Natural killer cell (primary cell): ENCODE data around the gene ZFR2. TPM values are rescaled to one million over a fixed set of nuclear protein-coding genes. Genes with fewer than 3 reads are reported as not detected.
A peak's percentile ranks its signal among the peaks of the same experiment; 100 is the strongest.

Experiments
- ATAC-seq, 3 donors: fragments of 150-1000 bp in 2 of 3; fragments of 200-7000 bp in 1 of 3; cut with Tn5 transposase; 1 replicate in 1 of 3; 2 replicates in 2 of 3; pipeline ENCODE4 v1.10.0; 2021; ENCODE audit warnings: mild to moderate bottlenecking in 2 of 3, moderate library complexity in 2 of 3
- DNase-seq, 2 donors: peaks; one replicate each; pipeline versions ENCODE4 v3.0.0 to v3.0.0-alpha.2; 2013 to 2021; ENCODE audit warnings: mixed read lengths in 1 of 2
- H3K27ac ChIP-seq: one replicate; pipeline ENCODE4 v1.5.1; 2013; ENCODE audit warnings: mild to moderate bottlenecking, low read length
- H3K27me3 ChIP-seq: one replicate; pipeline ENCODE4 v1.6.1; 2013; ENCODE audit warnings: low read length; ENCODE audit not compliant: control insufficient read depth, insufficient read depth
- H3K36me3 ChIP-seq: one replicate; pipeline ENCODE4 v1.6.1; 2013; ENCODE audit warnings: low read length; ENCODE audit not compliant: control insufficient read depth, insufficient read depth
- H3K4me1 ChIP-seq: one replicate; pipeline ENCODE4 v1.6.1; 2013; ENCODE audit warnings: low read length; ENCODE audit not compliant: control insufficient read depth, insufficient read depth
- H3K4me3 ChIP-seq: one replicate; pipeline ENCODE4 v1.5.1; 2013; ENCODE audit warnings: low read length
- H3K9me3 ChIP-seq: one replicate; pipeline ENCODE4 v1.6.1; 2013; ENCODE audit warnings: low read length; ENCODE audit not compliant: control insufficient read depth, insufficient read depth
- H3K27ac Mint-ChIP-seq, 2 donors: one replicate each; pipeline ENCODE4 v1.8.0; 2022; ENCODE audit warnings: mild to moderate bottlenecking in 2 of 2, mixed read lengths in 2 of 2, moderate library complexity in 1 of 2
- H3K27me3 Mint-ChIP-seq, 2 donors: one replicate each; pipeline ENCODE4 v1.8.0; 2022; ENCODE audit warnings: low read depth in 2 of 2, mixed read lengths in 2 of 2
- H3K36me3 Mint-ChIP-seq: one replicate; pipeline ENCODE4 v1.8.0; 2022; ENCODE audit warnings: mixed read lengths
- H3K4me1 Mint-ChIP-seq, 2 donors: one replicate each; pipeline ENCODE4 v1.8.0; 2022; ENCODE audit warnings: mixed read lengths in 2 of 2
- H3K4me3 Mint-ChIP-seq: one replicate; pipeline ENCODE4 v1.8.0; 2022; ENCODE audit warnings: mild to moderate bottlenecking, moderate library complexity, mixed read lengths
- H3K9me3 Mint-ChIP-seq, 2 donors: one replicate each; pipeline ENCODE4 v1.8.0; 2022; ENCODE audit warnings: mixed read lengths in 2 of 2
- CTCF ChIP-seq: fragments of 200-600 bp; IDR thresholded peaks from one replicate; pipeline ENCODE4 v1.8.0; 2022; ENCODE audit warnings: antibody characterized with exemption
- WGBS: methylation state at CpG from one replicate; pipeline ENCODE4 v1.1.7; 2013; ENCODE audit warnings: missing lambda C conversion rate; ENCODE audit not compliant: insufficient coverage; 5-methylcytosine and 5-hydroxymethylcytosine counted together
- intact Hi-C: fragments of 100-400 bp; cut with micrococcal nuclease; formaldehyde crosslinking; loops from one replicate; pipeline ENCODE4 v1.14.2; 2022
- total RNA-seq, 4 donors: library from RNA; stranded (reverse); fragments of 120-200 nt in 1 of 4; gene quantifications; one replicate each; pipeline versions ENCODE4 v1.2.3 to v1.2.4, GENCODE V29; 2013 to 2022

ZFR2 gene
- total RNA-seq, 3 donors from 2014 or later (not counting 1 experiment from before 2014, with no cell fraction given) = 1.6 to 4.4 (median 1.7) TPM

- H3K4me3 Mint-ChIP-seq = peak overlapping the region; percentile 96
- no peaks in the 10 kb centered on the region for H3K36me3 Mint-ChIP-seq
- Histone ChIP-seq H3K27ac (peak overlapping the region; percentile 97), H3K4me3 (peak overlapping the region; percentile 78), H3K27me3 (no peaks in the 10 kb centered on the region), H3K9me3 (no peaks in the 10 kb centered on the region), H3K36me3 (peaks cover 29% of the 10 kb centered on the region), H3K4me1 (peaks cover 41% of the 10 kb centered on the region)
- no peak for TF ChIP-seq CTCF
- WGBS = no CpG with 5 or more reads among the region's 1 CpG
- ATAC-seq = no peak
- no peak for DNase-seq
- H3K27ac Mint-ChIP-seq = peak overlapping the region; percentile 99 to 100
- H3K9me3 Mint-ChIP-seq = no peaks in the 10 kb centered on the region
- no peaks in the 10 kb centered on the region for H3K27me3 Mint-ChIP-seq
- peaks cover 27 to 34% of the 10 kb centered on the region in 2 donors for H3K4me1 Mint-ChIP-seq
- intact Hi-C loops = loop anchor here (1.0 to 2.0 kb wide), 3 partner anchors 51 to 727 kb away; no protein-coding TSS in a partner anchor
These were observed 106.7 kb downstream of the ZFR2 start for GRCh38 chr19:3762130-3762473.

GRCh38 chr19:3761382-3762129 lies 107.3 kb downstream of the ZFR2 start, which contains the start of gene APBA3:
Gene APBA3 (minus strand): TSS chr19:3761692. CDS start chr19:3760264, 1,428 bp downstream.
- H3K9me3 ChIP-seq = no peaks in the 10 kb centered on the region
- TF ChIP-seq CTCF = peak; percentile 66
- H3K36me3 ChIP-seq = peaks cover 24% of the 10 kb centered on the region
- no peaks in the 10 kb centered on the region for H3K27me3 Mint-ChIP-seq
- H3K9me3 Mint-ChIP-seq = no peaks in the 10 kb centered on the region
- DNase-seq (peak; percentile 95 to 98), ATAC-seq (peak; percentile 52 to 69 (median 59))
- peaks cover 27 to 31% of the 10 kb centered on the region in 2 donors for H3K4me1 Mint-ChIP-seq
- H3K27ac ChIP-seq = peak within 1 kb of the TSS; percentile 97
- peaks cover 41% of the 10 kb centered on the region for H3K4me1 ChIP-seq
- H3K27me3 ChIP-seq = no peaks in the 10 kb centered on the region
- peak within 1 kb of the TSS; percentile 96 for H3K4me3 Mint-ChIP-seq
- peak within 1 kb of the TSS; percentile 99 to 100 for H3K27ac Mint-ChIP-seq
- no peaks in the 10 kb centered on the region for H3K36me3 Mint-ChIP-seq
- intact Hi-C loops = loop anchor here (1.0 to 2.0 kb wide), 3 partner anchors 51 to 727 kb away; no protein-coding TSS in a partner anchor
- peak within 1 kb of the TSS; percentile 100 for H3K4me3 ChIP-seq
- 3% methylated on average over 45 of the region's 45 CpGs for WGBS

- Mint-ChIP-seq H3K27ac (peak overlapping the region; percentile 99 to 100), H3K4me1 (peaks cover 26 to 27% of the 10 kb centered on the region in 2 donors), H3K9me3 (no peaks in the 10 kb centered on the region), H3K36me3 (no peaks in the 10 kb centered on the region), H3K27me3 (no peaks in the 10 kb centered on the region), H3K4me3 (peak overlapping the region; percentile 96)
- peaks cover 41% of the 10 kb centered on the region for H3K4me1 ChIP-seq
- peaks cover 21% of the 10 kb centered on the region for H3K36me3 ChIP-seq
- 38% methylated on average over 7 of the region's 7 CpGs for WGBS
- DNase-seq (peak in 1 of 2 donors; percentile 62), ATAC-seq (no peak)
- no peaks in the 10 kb centered on the region for H3K9me3 ChIP-seq
- H3K27ac ChIP-seq = peak overlapping the region; percentile 97
- intact Hi-C loops = no loop called here
- TF ChIP-seq CTCF = no peak
- peak overlapping the region; percentile 100 for H3K4me3 ChIP-seq
- H3K27me3 ChIP-seq = no peaks in the 10 kb centered on the region
These were observed 107.9 kb downstream of the ZFR2 start for GRCh38 chr19:3760871-3761361.
